ENCODE measurements around the gene SYNE1.

- no peak for TF ChIP-seq CTCF (IDR thresholded peaks at IDR 0.05; ENCODE audit: control extremely low read depth in 1 of 3, insufficient read depth in 1 of 3, low read depth in 1 of 3, low read length in 3 of 3)
- TF ChIP-seq SAP30 (IDR thresholded peaks at IDR 0.05; ENCODE audit: insufficient read depth, insufficient replicate concordance, low read length), result no peak
- TF ChIP-seq JUND (IDR thresholded peaks at IDR 0.05; ENCODE audit: low read length), result no peak
- no peak for TF ChIP-seq POLR2A (IDR thresholded peaks at IDR 0.05; ENCODE audit: control extremely low read depth in 1 of 2, low read depth in 2 of 2, low read length in 2 of 2)
Observed at GRCh38 chr6:152605941-152606340, 31.2 kb downstream of the SYNE1 start.

Data from H1 (cell line).